KBM-7 (cell line): ENCODE measurements around the gene CD63.

Source experiments
- DNase-seq: peaks from one replicate; pipeline ENCODE4 v3.0.0-alpha.2; 2015
- in situ Hi-C: fragments of 300-500 bp; cut with MboI; formaldehyde crosslinking; loops from 2 replicates; pipeline ENCODE4 v1.14.3; 2020; ENCODE audit warnings: low sequenced_read_pairs, low pct_unique_long_range_greater_than_20kb, mixed read lengths

Gene CD63

DNA sequence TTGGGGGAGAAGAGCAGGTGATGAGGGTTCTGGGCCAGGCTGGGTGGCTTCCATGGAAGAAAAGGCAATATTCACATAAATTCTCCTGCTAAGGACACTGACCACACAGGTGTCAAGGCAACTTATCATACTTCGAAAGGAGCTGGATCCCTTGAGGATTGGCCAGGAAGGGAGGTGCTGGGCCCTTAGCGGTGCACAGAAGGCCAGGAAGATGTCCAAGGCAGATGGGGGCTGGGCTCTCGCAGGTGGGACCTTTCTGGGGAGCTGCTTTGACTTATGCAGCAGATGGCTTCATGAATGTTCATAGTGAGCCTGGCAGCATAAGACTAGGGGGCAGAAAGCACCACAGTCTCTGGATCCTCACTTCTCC lies 3.9 kb downstream of the CD63 start:
- in situ Hi-C loops, result no loop called here
- DNase-seq, result no peak

DNA sequence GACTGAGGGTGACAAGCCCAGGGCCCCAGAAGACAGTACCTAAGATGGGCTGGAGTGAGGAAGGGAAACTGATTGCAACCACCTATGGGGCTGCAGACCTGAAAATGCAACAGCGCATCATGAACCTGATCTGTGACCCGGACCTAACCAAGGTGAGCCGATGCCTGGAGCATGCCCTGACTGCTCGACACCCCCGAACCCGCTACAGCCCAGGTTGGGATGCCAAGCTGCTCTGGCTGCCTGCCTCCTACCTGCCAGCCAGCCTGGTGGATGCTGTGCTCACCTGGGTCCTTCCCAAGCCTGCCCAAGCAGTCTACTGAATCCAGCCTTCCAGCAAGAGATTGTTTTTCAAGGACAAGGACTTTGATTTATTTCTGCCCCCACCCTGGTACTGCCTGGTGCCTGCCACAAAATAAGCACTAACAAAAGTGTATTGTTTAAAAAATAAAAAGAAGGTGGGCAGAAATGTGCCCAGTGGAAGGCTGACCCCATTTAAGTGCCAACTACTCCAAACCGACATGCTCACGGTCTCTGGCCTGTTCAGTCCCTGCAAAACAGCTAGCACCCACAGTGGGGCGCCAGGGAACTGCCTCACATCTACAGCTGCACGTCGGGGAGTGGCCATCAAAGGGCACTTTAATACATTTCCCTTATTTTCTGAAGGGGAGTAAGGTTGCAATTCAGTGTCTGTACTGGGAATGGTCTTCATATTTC lies 4.4 kb downstream of the CD63 start:
- in situ Hi-C loops, result no loop called here

DNA sequence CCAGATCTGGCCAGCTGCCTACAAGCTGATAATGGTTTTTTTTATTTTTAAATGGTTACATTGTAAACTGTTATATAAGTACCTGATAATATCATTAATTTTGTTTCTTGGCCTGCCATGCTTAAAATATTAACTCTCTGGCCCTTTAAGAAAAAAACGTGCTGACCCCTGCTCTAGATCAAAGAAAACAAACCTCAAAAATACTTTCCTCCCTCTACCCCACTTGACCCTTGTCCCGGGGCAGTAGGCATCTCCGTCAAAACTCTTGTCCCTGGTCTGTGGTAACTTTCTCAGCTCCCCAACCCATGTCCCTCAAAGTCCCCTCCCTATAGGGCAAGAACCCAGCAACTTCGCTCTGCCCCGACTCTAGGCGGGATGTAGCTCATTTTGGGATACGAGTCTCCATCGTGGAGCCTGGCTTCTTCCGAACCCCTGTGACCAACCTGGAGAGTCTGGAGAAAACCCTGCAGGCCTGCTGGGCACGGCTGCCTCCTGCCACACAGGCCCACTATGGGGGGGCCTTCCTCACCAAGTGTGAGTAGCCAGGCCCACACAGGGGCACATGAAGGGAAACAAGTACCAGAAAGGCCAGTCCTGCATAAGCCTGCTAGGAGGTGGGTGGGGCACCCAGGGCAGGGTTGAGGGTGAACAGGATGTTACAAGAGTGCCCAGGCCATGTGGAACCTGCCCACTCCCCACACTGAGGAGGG lies 5.1 kb downstream of the CD63 start:
- no peak for DNase-seq
- in situ Hi-C loops, result no loop called here

More for the DNA sequence above, 4.4 kb downstream of the CD63 start:
- peak; percentile 80 for DNase-seq

DNA sequence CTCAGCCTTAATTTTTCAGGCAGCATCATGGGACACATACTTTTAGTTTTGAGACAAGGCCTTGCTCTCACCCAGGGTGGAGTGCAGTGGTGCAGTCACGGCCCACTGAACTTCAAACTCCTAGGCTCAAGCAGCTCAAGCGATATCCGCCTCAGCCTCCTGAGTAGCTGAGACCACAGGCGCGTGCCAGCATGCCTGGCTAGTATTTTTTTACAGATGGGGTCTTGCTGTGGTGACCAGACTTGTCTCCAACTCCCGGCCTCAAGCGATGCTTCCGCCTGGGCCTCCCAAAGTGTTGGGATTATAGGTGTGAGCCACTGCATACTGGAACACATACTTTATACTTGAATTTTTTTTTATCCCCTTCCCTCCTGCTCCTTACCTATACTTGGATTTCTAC lies 5.9 kb downstream of the CD63 start:
- in situ Hi-C loops, result no loop called here
- DNase-seq, result no peak

DNA sequence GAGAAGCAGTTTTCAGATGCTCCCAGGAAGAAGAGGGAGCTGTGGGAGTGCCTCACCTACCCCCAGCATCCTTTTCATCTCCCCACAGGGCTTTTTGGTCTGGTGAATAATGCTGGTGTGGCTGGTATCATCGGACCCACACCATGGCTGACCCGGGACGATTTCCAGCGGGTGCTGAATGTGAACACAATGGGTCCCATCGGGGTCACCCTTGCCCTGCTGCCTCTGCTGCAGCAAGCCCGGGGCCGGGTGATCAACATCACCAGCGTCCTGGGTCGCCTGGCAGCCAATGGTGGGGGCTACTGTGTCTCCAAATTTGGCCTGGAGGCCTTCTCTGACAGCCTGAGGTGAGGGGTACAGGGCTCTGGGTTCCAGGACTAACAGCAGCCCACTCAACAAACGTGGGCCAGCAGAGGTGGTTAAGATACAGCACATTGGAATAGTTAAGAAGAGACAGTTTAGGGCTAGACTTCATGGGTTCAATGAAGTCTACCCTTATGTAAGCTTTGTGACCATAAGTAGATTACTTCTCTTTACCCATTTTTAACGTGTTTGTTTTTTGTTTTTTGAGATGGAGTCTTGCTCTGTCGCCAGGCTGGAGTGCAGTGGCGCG lies 7.1 kb downstream of the CD63 start:
- in situ Hi-C loops, result no loop called here
- no peak for DNase-seq

DNA sequence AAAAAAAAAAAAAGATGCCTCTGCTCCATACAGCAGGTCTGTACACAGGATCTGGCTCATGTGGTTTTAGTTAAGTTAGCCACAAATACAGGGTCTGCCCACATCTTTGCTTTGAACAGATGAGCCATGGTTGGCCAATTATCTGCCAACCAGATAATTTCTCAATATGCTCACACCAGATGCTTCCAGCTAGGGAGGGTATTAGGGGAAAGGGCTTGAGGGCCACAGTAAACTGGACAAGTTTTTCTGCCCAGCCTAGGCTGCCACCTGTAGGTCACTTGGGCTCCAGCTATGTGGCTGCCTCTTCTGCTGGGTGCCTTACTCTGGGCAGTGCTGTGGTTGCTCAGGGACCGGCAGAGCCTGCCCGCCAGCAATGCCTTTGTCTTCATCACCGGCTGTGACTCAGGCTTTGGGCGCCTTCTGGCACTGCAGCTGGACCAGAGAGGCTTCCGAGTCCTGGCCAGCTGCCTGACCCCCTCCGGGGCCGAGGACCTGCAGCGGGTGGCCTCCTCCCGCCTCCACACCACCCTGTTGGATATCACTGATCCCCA lies 7.8 kb downstream of the CD63 start:
- in situ Hi-C loops, result no loop called here

DNA sequence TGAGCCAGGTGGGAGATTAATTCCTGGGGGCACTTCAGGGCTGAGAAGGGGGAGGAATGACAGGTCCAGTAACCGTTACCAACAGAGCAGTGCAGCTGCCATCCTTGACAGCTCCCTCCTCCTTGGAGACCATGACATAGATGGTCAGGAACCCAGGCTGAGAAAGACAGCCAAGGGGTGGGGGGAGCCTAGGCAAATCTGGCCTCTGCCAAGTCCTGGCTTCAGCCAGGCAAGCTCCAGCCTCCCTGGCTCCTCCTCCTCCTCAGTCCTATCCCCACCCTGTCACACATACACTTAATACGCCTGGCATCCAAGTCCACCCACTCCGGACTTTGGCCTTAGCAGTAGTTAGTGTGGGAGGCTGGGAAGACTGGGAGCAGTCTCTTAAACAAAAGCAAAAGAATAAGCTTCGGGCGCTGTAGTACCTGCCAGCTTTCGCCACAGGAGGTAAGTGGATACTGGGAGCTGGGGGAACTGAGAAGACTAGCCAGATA lies 8.7 kb downstream of the CD63 start, which contains the start of gene RDH5:
Gene RDH5 (plus strand): TSS at position 323 of the 494 bp plus-strand sequence. CDS start 792 bp downstream, outside the sequence.
- in situ Hi-C loops, result no loop called here
- DNase-seq, result no peak

More for the DNA sequence above, 7.8 kb downstream of the CD63 start:
- peak; percentile 55 for DNase-seq

DNA sequence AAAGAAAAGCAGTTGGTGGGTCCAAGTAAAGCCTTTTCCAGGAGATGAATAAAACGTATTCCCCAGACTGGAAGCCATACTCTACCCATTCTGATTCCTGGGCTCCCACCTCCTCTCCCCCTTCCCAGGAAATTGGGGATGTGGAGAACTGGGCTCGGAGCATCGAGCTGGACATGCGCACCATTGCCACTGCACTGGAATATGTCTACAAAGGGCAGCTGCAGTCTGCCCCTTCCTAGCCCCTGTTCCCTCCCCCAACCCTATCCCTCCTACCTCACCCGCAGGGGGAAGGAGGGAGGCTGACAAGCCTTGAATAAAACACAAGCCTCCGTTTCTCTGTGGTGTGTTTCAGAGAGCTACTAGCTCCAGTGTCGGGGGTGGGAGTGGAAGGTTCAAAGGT lies 9.4 kb downstream of the CD63 start:
- no peak for DNase-seq
- in situ Hi-C loops, result no loop called here

DNA sequence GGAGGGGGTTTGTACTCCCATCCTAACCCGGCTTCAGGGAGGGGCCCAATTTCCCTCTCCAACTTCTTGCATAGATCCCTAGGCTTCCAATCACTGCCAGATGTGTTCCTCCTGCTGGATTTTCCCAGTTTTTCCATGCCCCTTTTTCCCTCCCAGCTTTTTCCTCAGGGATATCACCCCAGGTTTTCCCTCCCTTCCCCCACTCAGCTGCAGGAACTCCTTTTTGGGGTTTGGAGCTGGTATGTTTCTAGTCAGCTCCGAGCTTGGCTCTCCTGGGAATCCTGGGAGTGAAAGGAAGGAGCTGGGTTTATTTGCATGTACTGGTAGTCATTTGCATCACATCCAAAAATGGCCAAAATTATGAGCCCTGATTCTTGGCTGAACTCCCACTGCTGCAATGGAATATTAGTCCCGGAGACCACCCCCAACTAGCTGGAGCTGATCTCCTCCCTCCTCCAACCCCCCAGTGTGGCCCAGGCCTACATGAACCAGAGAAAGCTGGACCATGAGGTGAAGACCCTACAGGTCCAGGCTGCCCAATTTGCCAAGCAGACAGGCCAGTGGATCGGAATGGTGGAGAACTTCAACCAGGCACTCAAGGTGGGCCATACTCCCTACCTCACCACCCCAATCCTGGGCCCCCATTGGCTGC lies 10.1 kb downstream of the CD63 start:
- no peak for DNase-seq
- in situ Hi-C loops, result no loop called here

DNA sequence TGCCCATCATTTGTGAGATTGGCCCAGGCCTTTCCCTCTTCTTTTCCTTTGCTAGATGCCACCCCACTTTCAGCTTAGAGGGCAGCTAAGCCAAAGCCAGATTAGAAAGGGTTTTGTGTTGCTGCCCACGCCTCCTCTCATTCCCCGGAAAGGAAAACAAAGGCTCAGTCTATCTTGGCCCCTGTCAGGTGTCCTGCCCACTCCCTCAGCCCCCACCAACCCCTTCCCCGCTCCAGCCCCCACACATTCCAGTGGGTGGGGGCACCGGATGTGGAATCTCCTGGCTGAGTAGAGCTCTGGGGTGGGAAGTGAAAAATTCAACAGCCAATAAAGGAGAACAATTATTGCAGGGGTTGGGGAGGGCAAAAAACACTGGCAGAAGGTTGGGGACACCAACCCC lies 10.8 kb downstream of the CD63 start:
- in situ Hi-C loops, result no loop called here
- no peak for DNase-seq

DNA sequence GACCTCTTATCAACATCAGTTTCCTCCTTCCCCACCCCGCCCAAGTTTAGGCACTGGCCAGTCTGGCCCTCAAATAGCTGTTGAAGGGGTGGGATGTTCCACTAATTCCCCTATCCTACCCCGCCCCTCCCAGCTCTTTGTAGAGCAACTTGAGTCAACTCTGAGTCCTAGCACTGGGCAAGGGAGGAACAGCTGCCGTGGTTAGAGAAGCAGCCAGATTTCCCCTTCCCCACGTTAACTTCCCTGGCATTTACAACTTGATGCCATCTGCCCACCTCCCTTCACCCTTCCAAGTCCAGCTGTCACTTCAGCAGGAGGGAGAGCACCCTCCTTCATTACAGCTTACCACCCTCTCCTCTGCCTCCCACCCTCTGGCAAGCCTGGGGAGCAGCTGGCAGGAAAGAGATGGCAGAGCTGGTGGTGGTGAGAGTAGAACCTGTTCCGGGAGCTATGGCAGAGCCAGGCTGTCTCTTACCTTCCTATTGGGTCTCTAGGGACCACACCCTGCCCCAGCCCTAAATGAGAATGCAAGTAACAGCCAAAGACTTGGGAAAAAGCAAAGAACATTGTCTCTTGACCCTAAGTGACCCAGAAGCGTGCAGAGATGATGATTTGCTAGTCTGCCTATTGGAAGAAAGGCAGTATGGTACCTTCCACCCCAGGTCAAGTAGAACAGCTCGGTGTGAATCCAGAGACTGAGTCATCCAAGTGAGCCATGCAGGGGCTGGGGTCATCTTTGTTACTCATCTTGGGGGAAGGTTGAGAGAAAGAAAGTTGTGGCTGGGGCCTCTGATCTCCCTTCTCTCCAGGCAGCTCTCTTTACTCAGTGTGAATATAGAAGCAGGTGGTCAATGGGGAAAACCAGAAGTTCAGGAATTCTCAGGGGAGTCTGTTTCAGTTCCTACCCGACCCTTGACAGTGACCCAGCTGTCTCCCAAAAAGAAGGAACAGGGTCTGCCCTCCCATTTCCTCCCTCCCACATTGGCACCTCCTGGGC lies 11.5 kb downstream of the CD63 start:
- DNase-seq, result no peak
- in situ Hi-C loops, result no loop called here

DNA sequence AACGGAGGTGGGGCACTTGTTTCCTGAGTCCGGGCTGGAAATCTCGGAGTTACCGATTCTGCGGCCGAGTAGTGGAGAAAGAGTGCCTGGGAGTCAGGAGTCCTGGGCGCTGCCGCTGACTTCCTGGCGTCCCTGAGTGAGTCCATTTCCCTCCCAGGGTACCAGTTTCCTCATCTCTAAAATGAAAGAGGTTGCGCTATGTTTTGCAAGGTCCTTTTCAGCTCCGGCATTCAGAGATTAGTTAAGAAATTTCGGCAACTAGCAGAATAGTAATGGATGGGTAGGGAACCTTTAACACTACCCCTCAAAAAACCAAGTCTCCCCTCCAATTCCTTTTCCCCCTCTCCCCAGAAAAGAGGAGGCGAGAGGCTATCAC lies 12.2 kb downstream of the CD63 start:
- in situ Hi-C loops, result no loop called here
- no peak for DNase-seq

DNA sequence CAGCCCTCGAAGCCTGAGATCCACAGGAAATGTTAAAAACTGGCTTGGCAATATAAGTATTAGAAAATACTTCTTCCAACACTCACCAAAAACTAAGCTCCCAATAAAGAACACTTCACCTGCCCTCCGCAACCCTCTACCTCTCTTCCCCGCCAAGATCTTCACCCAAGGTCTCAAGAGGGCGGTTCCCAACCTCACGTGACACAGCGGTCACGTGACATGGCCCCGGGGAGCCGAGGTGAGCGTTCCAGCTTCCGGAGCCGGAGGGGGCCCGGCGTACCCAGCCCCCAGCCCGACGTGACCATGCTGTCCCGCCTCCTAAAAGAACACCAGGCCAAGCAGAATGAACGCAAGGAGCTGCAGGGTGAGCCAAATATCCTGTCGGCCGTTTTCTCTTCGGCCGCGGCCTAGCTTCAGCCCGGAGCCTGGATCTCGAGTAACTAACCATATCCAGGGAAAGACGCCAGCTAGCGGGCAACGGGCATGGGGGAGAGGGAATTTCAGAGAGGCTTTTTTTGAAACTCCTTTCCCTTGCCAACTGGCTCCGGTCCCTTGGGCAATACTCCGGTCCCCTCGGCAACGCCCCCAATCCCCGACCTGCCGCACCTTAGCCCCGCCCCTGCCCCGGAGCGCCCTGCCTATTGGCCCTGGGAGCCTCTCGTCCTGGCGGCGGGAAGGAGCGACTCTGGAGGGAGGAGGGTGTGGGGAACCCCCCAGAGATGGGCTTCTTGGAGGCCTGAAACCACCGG lies 12.8 kb downstream of the CD63 start, which contains the start of gene BLOC1S1:
Gene BLOC1S1 (plus strand): TSS at position 214 of the 749 bp plus-strand sequence. CDS start 6 bp downstream, at position 220.
- peak; percentile 89 for DNase-seq
- in situ Hi-C loops, result no loop called here

DNA sequence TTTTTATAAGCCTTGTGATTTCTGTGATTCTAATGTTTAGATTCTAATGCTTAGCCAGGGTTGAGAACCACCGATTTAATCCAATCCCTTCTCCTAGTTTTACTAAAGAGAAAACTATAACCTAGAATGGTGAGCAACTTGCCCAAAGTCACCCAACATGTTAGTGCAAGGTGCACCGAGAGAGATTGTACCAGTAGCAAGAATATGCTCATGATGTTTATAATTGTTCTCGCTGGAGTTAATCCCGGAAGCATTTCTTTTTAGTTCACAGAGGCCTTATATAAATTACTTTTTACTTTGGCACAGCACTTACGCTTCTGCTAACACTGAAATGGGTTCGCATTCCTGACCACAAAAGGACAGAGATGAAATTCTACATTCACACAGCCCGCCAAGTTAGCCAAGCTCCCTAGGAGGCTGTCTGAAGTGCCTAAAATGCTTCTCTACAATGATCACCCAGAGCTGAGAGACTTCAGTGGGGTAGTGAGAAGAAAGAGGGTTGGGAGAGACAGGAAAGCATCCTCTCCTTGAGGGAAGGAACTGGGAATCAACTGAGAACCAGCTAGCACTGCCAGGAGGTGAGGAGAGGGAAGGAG lies 13.5 kb downstream of the CD63 start:
- in situ Hi-C loops, result no loop called here
- DNase-seq, result no peak

DNA sequence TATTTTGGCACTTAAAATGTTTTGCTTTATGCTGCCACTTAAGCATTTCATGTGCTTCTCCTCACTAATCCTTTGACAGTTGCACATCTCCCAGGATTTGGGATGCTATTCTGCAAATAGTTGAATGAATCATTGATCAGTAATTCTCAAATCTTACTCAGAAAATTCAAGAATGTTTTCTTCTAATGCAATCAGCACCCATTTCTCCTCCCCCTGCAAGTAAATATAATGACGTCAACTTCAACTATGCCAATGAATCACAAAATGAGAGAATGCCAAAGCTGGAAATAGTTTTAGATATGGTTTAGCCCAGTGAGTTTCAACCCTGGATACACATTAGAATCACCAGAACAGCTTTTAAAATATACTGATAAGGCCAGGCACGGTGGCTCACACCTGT lies 15.1 kb downstream of the CD63 start:
- in situ Hi-C loops, result no loop called here
- no peak for DNase-seq

DNA sequence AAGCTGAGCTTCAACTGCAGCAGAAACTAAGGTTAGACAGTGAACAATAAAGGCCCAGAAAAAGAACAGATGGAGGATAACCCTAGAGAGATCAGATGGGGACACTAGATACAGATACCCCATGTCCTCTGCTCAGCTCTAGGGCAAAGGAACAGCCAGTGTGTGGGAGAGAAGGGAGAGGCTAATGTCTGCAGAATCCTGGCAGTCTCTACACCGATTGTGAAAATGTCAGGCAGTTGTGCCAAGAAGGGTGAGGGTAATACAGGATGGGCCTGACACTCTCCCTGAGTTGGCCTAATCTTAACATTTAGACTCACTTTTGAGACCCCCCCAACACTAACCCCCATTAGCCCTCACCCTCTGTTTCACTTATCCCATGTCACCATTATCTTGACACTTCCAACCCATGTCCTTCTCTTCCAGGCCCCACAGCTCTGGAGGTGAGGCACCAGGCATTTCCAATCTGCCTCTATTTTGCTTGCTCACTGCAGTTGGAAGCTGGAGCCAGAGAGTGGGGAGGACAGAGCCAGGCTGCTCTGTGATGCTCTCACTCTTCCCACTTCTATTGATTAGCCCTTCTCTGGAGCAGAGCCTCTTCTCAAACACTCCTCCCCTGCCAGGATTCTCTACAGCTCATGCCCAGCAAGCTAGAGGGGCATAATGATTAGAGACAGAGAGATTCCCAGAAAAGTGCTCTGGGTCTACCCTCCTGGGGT lies 16.0 kb downstream of the CD63 start:
- DNase-seq, result no peak
- in situ Hi-C loops, result no loop called here
